GM18861 (cell line): ENCODE measurements around the gene SLC5A5.
A peak's percentile ranks its signal among the peaks of the same experiment; 100 is the strongest.
"Not testable (repeated sequence)": the region's sequence is repeated elsewhere in the genome, so short reads cannot be mapped to it uniquely, and the experiment has no call there.

Experiments used
- ATAC-seq: cut with Tn5 transposase; IDR thresholded peaks from one replicate; pipeline ENCODE4 v1.9.1; 2021; ENCODE audit not compliant: unreplicated experiment

SLC5A5 gene

DNA sequence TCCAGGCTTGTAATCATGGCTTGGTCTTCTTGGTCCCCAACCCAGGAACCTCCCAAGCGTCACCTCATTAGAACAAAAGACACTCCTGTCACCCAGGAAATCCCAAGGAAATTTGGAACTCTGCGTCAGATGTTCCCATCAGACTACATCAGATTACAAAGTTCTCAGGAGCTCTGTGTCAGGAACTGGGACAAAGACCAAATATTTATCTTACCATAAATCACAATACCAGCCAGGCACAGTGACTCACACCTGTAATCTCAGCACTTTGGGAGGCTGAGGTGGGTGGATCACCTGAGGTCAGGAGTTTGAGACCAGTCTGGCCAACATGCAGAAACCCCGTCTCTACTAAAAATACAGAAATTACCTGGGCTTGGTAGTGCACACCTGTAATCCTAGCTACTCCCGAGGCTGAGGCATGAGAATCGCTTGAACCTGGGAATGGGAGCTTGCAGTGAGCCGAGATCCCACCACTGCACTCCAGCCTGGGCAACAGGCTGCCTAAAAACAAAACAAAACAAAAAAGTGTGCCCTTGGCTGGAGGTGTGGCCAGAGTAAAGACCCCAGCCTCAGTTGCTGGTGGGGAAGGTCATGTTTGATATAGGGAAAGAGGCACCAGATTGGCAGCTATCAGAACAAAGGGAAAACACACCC is 44.3 kb downstream of the SLC5A5 start:
- no peak for ATAC-seq

DNA sequence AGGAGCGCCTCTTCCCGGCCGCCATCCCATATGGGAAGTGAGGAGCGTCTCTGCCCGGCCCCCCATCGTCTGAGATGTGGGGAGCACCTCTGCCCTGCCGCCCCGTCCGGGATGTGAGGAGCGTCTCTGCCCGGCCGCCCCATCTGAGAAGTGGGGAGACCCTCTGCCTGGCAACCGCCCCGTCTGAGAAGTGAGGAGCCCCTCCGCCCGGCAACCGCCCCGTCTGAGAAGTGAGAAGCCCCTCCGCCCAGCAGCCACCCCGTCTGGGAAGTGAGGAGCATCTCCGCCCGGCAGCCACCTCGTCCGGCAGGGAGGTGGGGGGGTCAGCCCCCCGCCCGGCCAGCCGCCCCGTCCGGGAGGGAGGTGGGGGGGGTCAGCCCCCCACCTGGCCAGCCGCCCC is 46.4 kb downstream of the SLC5A5 start:
- not testable (repeated sequence) for ATAC-seq

DNA sequence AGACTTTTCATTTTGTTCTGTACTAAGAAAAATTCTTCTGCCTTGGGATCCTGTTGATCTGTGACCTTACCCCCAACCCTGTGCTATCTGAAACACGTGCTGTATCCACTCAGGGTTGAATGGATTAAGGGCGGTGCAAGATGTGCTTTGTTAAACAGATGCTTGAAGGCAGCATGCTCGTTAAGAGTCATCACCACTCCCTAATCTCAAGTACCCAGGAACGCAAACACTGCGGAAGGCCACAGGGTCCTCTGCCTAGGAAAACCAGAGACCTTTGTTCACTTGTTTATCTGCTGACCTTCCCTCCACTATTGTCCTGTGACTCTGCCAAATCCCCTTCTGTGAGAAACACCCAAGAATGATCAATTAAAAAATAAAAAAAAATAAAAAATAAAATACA is 47.4 kb downstream of the SLC5A5 start:
- not testable (repeated sequence) for ATAC-seq

DNA sequence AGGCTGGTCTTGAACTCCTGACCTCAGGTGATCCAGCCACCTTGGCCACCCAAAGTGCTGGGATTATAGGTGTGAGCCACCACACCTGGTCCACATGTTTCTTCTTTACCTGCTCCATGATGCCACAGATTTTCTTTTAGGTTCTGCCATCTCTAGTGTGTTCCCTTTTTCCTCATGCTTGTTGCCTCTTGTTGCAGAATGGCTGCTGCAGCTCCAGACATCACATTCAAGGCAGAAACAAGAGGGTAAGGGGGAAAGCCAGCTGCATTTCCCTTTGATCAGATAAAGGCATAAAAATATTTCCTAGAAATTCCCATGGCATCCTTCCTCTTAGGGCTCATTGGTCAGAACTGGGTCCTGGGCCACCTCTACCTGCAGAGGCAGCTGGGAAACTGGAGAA is 48.8 kb downstream of the SLC5A5 start:
- ATAC-seq: no peak

DNA sequence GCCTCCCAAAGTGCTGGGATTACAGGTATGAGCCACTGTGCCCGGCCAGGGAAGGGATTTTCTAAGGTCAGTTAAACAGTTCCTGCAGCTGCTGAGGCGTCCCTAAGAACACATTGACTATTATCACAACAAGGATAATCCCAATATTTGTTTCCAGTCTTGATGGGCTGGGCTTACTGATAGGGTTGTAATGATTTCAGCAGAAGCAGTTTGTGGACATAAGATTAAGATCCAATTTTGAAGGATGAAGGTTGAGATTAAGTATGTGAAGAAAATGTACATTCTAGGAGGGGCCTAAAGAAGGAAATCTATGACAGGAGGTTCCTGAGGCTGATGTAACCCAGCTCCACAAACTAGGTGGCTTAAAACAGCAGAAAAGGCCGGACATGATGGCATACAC is 50.4 kb downstream of the SLC5A5 start:
- no peak for ATAC-seq

DNA sequence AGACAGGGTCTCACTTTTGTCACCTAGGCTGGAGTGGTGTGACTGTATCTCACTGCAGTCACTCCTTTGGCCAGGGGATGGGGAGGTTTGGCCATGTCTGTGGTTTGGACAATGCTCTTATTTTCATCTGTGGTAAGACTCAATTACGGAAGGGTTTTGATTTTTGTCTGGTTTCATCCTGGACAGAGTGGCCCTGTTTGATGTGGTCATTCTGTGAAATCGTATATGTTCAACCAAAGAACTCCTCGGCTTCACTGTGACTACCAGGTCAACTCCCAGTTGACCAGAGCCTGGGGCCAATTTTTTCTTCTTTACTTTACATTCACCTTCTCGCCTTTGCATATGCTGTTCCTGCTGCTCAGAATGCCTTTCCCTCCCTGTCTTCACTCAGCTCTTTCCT is 54.3 kb downstream of the SLC5A5 start:
- no peak for ATAC-seq

DNA sequence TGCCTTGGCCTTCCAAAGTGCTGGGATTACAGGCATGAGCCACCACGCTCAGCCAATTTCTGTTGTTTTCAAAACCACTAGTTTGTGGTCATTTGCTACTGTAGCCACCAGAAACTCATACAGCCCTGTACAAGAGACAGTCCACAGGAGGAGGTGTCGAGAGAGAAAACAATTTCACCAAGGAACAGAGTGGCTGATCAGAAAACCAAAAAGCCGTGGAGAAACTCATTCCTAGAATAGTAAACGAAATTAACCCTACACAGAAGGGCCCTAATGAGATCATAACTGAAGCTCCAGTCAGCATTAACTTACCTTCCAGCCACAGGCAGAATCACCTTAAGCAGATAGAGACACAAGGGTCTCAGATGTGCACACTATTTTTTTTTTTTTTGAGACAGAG is 57.3 kb downstream of the SLC5A5 start:
- ATAC-seq: no peak

DNA sequence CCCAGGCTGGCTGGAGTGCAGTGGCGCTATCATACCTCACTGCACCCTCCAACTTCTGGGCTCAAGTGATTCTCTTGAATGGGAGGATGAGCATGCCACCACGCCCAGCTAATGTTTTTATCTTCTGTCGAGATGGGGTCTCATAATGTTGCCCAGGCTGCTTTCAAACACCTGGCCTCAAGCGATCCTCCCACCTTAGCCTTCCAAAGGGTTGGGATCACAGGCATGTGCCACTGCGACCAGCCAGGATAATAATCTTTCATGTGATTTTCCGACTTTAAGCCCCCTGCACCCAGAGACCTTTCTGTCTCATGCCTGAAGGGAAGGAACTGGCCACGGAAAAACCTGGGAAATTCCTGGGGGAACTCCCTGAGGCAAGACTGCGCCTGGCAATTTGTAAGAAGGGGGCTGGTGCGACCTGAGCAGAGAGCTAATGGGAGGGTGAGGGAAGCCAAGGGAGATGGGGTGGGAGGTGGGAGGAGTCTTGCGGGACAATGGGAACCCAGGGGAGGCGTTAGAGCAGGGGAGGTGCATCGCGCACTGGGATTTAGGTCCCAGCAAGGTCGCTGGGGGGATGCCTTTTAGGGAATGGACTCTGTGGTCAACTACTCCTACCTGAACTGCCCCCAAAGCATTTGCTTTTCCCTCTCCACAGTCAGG is 59.9 kb downstream of the SLC5A5 start:
- ATAC-seq: no peak

DNA sequence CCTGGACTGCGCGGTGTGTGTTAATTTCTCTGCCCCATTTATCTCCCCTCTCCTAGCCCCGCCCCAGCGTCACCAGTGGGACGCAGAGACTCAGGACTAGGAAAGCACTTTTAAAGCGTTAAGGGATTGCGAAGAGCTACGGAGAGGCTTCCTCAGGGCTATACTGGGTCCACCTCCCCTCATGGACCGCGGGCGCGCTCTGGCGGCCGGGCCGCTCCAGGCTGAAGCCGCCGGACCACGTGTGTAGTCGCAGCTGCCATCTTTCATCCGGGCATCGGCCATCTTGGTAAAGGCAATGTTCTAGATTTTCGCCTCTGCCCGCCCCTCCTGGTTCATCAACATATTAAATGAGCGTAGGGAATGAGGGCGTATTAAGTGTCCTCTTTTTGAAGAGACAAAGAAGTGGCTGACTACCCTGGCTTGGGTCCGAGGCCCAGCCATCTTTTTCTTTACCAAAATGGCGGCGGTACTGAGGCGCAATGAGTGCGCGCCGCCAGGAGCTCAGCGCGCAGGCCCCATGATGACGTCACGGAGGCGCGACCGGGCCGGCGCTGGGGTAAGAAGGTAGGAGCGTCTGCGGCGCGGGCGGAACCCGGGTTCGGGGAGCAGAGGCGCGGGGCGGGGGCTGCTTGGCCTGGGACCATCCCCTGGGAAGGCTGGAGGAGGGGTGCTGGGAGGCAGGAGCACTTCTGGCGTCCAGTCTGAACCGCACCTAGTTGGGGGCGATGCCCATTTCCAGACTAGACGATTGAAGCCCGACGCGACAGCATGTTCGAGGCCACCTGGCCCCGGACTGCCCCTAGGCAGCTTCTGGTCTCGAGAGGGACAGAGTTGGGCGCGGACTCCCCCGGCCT is 61.0 kb downstream of the SLC5A5 start, which contains the start of gene CCDC124:
Gene CCDC124 (plus strand): TSS at position 531 of the 854 bp plus-strand sequence. CDS start 3,406 bp downstream, outside the sequence.
- ATAC-seq: peak; percentile 74

DNA sequence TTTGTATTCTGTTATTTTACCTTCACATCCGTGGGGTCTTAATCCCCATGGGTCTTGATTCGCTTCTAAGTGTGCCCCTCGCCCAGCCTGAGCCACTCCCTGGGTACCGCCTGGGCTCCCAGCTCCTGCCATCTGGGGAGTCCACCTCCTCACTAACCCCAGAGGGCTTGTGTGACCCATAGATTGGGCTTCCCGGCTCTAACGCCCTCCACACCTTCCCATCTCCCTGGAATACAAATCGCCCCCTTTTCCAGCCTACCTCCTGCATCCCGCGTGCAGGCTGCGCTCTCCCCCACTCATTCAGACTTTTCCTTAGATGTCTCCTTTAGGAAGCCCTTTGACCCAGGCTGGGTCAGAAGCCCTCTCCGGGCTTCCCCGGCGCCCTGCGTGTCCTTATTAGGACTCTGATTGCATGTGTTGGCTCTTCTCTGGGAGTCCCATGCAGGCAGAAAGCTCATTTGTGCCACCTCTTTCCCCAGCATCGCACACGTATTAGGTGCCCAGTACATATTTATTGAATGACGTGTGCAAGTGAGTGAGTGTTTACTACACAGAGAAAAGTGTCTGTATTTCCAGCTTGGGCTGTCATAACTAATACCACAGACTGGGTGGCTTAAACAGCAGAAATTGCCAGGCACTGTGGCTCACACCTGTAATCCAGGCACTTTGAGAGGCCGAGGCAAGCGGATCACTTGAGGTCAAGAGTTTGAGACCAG is 61.8 kb downstream of the SLC5A5 start:
- ATAC-seq: no peak

DNA sequence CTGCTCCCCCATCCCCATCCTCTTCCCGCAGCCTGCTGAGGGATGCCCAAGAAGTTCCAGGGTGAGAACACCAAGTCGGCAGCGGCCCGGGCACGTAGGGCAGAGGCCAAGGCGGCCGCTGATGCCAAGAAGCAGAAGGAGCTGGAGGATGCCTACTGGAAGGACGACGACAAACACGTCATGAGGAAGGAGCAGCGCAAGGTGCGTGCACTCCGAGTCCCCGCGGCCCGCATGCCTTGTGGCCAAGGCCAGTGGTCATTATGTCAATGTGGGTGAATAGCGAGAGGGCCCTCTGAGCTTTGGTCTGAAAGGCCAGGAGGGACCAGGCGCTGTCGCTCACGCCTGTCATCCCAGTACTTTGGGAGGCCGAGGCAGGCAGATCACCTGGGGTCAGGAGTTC is 64.6 kb downstream of the SLC5A5 start:
- no peak for ATAC-seq

DNA sequence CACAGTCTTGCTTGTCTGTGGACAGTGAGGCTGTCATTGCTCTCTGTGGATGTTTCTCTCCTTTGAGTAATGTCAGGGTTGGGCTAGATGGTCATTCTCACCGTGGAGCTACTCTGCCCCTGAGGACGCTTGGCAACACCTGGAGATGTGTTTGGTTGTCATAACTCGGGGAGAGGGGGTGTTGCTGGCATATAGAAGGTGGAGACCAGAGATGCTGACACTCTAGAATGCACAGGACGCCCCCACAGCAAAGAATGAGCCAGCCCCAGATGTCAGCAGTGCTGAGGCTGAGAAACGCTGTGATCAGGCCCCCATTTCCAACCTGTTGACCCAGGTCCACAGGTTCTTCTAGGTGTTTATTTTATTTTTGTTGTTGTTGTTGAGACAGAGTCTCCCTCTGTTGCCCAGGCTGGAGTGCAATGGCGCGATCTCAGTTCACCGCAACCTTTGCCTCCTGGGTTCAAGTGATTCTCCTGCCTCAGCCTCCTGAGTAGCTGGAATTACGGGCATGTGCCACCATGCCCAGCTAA is 65.7 kb downstream of the SLC5A5 start:
- no peak for ATAC-seq

DNA sequence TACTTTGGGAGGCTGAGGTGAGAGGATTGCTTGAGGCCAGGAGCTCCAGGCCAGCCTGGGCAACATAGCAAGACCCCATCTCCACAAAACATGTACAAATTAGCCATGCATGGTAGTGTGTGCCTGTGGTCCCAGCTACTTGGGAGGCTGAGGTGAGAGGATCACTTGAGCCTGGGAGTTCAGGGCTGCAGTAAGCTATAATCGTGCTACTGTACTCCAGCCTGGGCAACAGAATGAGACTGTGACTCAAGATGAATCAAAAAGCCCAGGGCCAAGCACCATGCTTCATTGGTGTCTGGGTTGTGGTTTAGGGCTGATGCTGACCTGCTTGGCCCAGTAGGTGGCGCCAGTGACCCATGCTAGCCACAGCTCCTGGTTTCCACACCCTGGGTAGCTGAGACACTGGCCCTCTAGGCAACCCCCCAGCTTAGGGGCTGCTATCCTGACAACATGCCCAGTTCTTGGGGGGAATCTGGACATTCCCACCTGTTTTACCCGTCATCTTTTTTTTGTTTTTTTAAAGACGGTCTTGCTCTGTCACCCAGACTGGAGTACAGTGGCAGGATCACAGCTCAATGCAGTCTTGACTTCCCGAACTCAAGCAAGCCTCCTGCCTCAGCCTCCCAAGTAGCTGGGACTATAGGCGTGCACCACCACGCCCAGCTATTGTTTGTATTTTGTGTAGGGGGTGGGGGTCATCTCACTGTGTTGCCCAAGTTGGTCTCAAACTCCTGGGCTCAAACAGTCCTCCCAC is 66.5 kb downstream of the SLC5A5 start:
- ATAC-seq: no peak

DNA sequence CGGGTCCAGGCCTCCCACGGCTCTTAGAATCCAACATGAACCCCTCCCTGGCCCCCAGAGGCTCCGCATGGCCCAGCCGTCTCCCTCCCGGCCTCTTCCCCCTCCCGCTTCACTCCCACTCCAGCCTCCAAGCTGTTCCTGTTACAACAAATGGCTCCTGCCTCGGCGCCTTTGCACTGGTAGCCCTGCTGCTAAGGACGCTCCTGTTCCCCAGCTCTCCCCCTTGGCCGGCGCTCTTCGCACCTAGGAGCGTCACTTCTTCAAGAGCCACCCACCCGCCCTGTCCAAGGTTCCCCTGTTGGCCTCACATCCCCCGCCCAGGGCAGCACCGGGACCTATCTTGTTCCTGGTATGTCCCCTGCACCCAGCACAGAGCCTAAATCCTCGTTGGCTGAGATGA is 70.4 kb downstream of the SLC5A5 start:
- ATAC-seq: no peak

DNA sequence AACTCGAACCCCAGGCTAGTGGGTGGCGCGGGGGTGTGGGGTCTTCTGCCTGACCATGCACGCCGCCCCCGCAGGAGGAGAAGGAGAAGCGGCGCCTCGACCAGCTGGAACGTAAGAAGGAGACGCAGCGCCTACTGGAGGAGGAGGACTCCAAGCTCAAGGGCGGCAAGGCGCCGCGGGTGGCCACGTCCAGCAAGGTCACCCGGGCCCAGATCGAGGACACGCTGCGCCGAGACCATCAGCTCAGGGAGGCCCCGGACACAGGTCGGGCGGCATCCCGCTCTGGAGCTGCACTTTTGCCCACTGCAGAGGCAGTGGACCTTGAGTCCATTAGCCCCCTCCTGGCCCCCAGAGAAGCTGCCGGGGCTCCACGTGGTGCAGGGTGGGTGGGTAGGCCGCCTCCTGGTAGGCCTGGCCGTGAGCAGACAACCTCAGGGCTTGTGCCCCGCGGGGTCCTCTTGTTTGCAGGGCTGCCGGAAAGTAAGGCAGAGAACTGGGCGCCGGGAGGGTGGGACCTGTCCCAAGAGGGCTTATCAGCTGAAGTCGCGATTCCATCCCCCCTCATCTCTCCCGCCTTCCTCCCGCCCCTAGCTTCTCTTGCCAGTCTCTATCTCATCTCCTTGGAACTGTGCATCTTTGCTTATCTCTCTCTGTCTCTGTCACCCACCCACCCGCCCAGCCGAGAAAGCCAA is 71.0 kb downstream of the SLC5A5 start:
- no peak for ATAC-seq

DNA sequence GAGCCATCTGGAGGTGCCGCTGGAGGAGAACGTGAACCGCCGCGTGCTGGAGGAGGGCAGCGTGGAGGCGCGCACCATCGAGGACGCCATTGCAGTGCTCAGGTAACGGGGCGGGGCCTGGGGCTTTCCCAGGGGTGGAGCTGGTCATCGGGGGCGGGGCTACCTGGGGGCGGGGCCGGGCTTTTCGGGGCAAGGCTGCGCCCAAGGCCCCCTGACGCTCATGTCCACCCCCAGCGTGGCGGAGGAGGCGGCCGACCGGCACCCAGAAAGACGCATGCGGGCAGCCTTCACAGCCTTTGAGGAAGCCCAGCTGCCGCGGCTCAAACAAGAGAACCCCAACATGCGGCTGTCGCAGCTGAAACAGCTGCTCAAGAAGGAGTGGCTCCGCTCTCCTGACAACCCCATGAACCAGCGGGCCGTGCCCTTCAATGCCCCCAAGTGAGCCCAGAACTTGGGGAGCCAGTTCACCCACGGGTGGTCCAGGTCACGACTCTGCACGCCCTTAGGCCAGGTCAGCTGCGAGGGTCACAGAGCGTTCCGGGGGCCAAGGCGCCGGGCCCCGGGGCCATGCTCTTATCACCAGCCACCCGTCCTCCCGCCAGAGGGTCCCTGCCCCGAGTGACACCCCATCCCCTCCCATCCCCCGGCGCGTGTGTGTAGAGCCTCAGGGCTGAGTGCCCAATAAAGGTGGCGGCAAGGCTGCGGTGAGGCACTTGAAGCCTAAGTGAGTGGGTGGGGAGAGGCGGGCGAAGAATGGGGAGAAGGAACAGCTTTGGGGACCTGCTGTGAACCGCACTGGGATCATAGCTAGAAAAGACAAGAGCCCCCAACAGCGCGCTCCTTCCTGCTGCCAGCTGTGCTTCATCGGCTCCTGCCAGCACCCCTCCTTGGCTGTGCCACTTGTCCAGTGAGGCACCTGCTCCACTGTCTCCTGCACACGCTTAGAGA is 71.8 kb downstream of the SLC5A5 start:
- no peak for ATAC-seq

DNA sequence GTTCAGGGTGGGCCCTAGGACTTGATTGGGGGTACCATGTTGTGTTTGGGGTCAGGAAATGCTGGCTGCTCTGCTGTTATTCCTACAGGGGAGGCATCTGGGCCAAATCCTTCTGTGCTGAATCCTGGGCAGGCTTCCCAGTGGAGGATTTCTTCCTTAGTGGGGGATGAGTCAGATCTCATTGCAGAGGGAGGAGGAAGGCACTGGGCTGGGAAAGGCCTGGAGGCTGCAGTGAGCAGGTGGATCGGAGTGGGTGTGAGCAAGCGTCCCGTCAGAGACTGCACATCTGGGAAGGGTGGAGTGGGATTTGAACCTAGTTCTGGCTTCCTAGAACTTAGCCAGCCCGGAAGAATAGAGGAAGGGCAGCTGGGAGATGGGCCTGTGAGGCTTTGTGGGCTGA is 72.6 kb downstream of the SLC5A5 start:
- ATAC-seq: no peak
